Prostate gland (tissue), 2 donors: ENCODE results near the gene QRICH1. TPM values are rescaled to one million over a fixed set of nuclear protein-coding genes. Genes with fewer than 3 reads are reported as not detected.

ENCODE experiments used
- DNase-seq: peaks from one replicate; pipeline ENCODE4 v3.0.0-alpha.2; 2019; ENCODE audit warnings: low spot score
- H3K27ac ChIP-seq, 2 donors: fragments of 200-600 bp; sonication (generic); 2 replicates each; pipeline ENCODE4 v1.5.1; 2017 to 2019
- H3K27me3 ChIP-seq: fragments of 200-600 bp; sonication (generic); replicated peaks from 2 replicates; pipeline ENCODE4 v1.5.1; 2019; ENCODE audit not compliant: insufficient read depth
- H3K36me3 ChIP-seq, 2 donors: fragments of 200-600 bp; sonication (generic); 1 replicate in 1 of 2; 2 replicates in 1 of 2; pipeline versions ENCODE4 v1.5.1 to v1.8.1; 2017 to 2019
- H3K4me1 ChIP-seq: fragments of 200-600 bp; sonication (generic); replicated peaks from 2 replicates; pipeline ENCODE4 v1.5.1; 2019
- H3K4me3 ChIP-seq, 2 donors: fragments of 200-600 bp; sonication (generic); 2 replicates each; pipeline ENCODE4 v1.5.1; 2017 to 2019
- H3K9me3 ChIP-seq: fragments of 200-600 bp; sonication (generic); 2 replicates; pipeline ENCODE4 v1.5.1; 2017
- CTCF ChIP-seq, 4 experiments: fragments of 200-600 bp in 2 of 4; fragments of 450-650 bp in 2 of 4; sonication (generic) in 2 of 4; IDR thresholded peaks; 1 replicate in 3 of 4; 2 replicates in 1 of 4; pipeline ENCODE4 v1.5.1; 2016 to 2019; ENCODE audit warnings: antibody characterized with exemption in 4 of 4, mild to moderate bottlenecking in 2 of 4, moderate library complexity in 2 of 4
- POLR2A ChIP-seq: fragments of 450-650 bp; IDR thresholded peaks from one replicate; pipeline ENCODE4 v1.6.1; 2016; ENCODE audit warnings: antibody characterized with exemption, mild to moderate bottlenecking
- POLR2AphosphoS5 ChIP-seq: sonication (generic); formaldehyde crosslinking; IDR thresholded peaks from one replicate; pipeline ENCODE4 v1.6.1; 2017; ENCODE audit warnings: antibody characterized with exemption
- WGBS: methylation state at CpG from one replicate; pipeline ENCODE4 v1.1.5; 2018; 5-methylcytosine and 5-hydroxymethylcytosine counted together
- intact Hi-C: fragments of 100-400 bp; cut with DNase I; formaldehyde crosslinking; loops from one replicate; pipeline ENCODE4 v1.14.2; 2022
- microRNA counts, 2 donors: library from miRNA; unstranded; fragments of <30 nt; microRNA quantifications; one replicate each; lab custom pipeline; 2016 to 2017
- microRNA-seq: library from miRNA; unstranded; fragments of <30 nt; microRNA quantifications from one replicate; pipeline ENCODE4, GENCODE V29; 2016
- small RNA-seq, 2 donors: library from RNA; depleted of rRNA; stranded (forward); fragments of <200 nt; gene quantifications; one replicate each; pipeline ENCODE3, GENCODE V24; 2016
- total RNA-seq, 2 donors: library from RNA; depleted of rRNA; stranded (reverse); fragments of >200 nt; gene quantifications; one replicate each; pipeline ENCODE4 v1.1.0, GENCODE V29; 2016

The QRICH1 gene
- total RNA-seq, 2 donors from 2014 or later = 60.1 to 132 TPM

- intact Hi-C loops = loop anchor here (10.0 kb wide), 1 partner anchor 115 kb away; the partner anchor contains the start of gene QRICH1
- H3K36me3 ChIP-seq = peaks cover 11 to 12% of the 10 kb centered on the region in 2 donors
Measured at GRCh38 chr3:48980295-48980694, 113.6 kb downstream of the QRICH1 start.

More at GRCh38 chr3:48980295-48980694, 113.6 kb downstream of the QRICH1 start:
- Histone ChIP-seq H3K27ac (no peak overlapping the region), H3K27me3 (no peaks in the 10 kb centered on the region), H3K9me3 (no peaks in the 10 kb centered on the region), H3K4me3 (no peak overlapping the region), H3K4me1 (no peaks in the 10 kb centered on the region)
- TF ChIP-seq POLR2AphosphoS5 (no peak), POLR2A (no peak), CTCF (IDR thresholded peaks at IDR 0.05) (no peak)
- WGBS = 90% methylated on average over 4 of the region's 4 CpGs
- DNase-seq = no peak

MicroRNA genes within 50 kb of the gene (microRNA counts, 767-probe panel; counts per million panel counts)
- 5,598 to 6,167 counts per million in 2 donors for microRNA hsa-miR-191-5p (lab: Ali Mortazavi, UCI)
- 0 to 431 counts per million in 2 donors for microRNA hsa-miR-425-5p (lab: Ali Mortazavi, UCI)

Small RNA genes within 50 kb of the gene (microRNA-seq; reads per million reads assigned to microRNA genes)
- gene MIR191 (13,139 reads per million, percentile 96 among the genes with 10 or more reads in this experiment), gene MIR425 (963 reads per million, percentile 88 among the genes with 10 or more reads in this experiment), gene MIR6890 (not detected)

Small RNA genes within 50 kb of the gene (small RNA-seq; reads per million reads assigned to genes)
- gene MIR191 (4,786 to 7,751 reads per million in 2 donors), gene MIR425 (19.9 to 41.1 reads per million in 2 donors), gene RN7SL182P (0 reads per million in 2 donors)

Other genes starting within 250 kb of the QRICH1 start
- 10 to 100 TPM; 33.7 to 35.3 TPM for gene PRKAR2A, start 246.2 kb downstream of the QRICH1 start, total RNA-seq
- gene SLC25A20, start 195.2 kb downstream of the QRICH1 start, total RNA-seq = 10 to 100 TPM; 12.2 to 14.8 TPM
- 100 to 1,000 TPM in 1 of 2 donors, 10 to 100 TPM in 1; 70.9 to 125 TPM for gene ARIH2, start 175.2 kb downstream of the QRICH1 start, total RNA-seq
- 100 to 1,000 TPM in 1 of 2 donors, 10 to 100 TPM in 1; 56.0 to 101 TPM for gene P4HTM, start 103.8 kb downstream of the QRICH1 start, total RNA-seq
- gene WDR6, start 86.7 kb downstream of the QRICH1 start, total RNA-seq = 100 to 1,000 TPM; 128 to 223 TPM
- 10 to 100 TPM; 50.2 to 60.3 TPM for gene DALRD3, start 75.5 kb downstream of the QRICH1 start, total RNA-seq
- 100 to 1,000 TPM; 168 to 183 TPM for gene NDUFAF3, start 72.0 kb downstream of the QRICH1 start, total RNA-seq
- gene IMPDH2, start 64.7 kb downstream of the QRICH1 start, total RNA-seq = 100 to 1,000 TPM; 110 to 186 TPM
- 100 to 1,000 TPM; 254 to 315 TPM for gene QARS1, start 10.7 kb upstream of the QRICH1 start, total RNA-seq
- gene USP19, start 26.8 kb upstream of the QRICH1 start, total RNA-seq = 10 to 100 TPM; 62.7 to 98.2 TPM
- 100 to 1,000 TPM; 432 to 667 TPM for gene LAMB2, start 39.0 kb upstream of the QRICH1 start, total RNA-seq
- gene CCDC71, start 72.3 kb upstream of the QRICH1 start, total RNA-seq = 10 to 100 TPM; 44.2 to 47.0 TPM
- gene KLHDC8B, start 77.5 kb upstream of the QRICH1 start, total RNA-seq = 10 to 100 TPM; 41.1 to 77.4 TPM
- 1 to 10 TPM; 4.3 to 9.7 TPM for gene C3orf62, start 183.2 kb upstream of the QRICH1 start, total RNA-seq
- gene USP4, start 246.0 kb upstream of the QRICH1 start, total RNA-seq = 10 to 100 TPM; 18.3 to 30.8 TPM